ENCODE results near the gene TACR2. TPM values are rescaled to one million over a fixed set of nuclear protein-coding genes. Genes with fewer than 3 reads are reported as not detected.
A peak's percentile ranks its signal among the peaks of the same experiment; 100 is the strongest.

Gene TACR2
- total RNA-seq, 4 donors from 2014 or later: 0.36 to 0.49 TPM; not detected in 2

GRCh38 chr10:69392481-69393000 lies 24.2 kb downstream of the TACR2 start:
- H3K4me1 ChIP-seq: peaks cover 0 to 4% of the 10 kb centered on the region in 2 donors
- in situ Hi-C loops (cut with MboI; ENCODE audit: low sequenced_read_pairs in 4 of 4) (loop anchor here in 3 of 4 donors (5.0 to 25.0 kb wide), 3 partner anchors 155 to 405 kb away; partner anchors contain the start of gene KIFBP (in 1 of the 3)), intact Hi-C loops (cut with DNase I; ENCODE audit: low total_unique reads) (loop anchor here (1.0 kb wide), 2 partner anchors 74 to 155 kb away; no protein-coding TSS in a partner anchor)
- no peak overlapping the region for H3K4me3 ChIP-seq
- TF ChIP-seq CTCF (IDR thresholded peaks at IDR 0.05 in 4 of 5, conservative IDR thresholded peaks at IDR 0.05 in 1 of 5) (peak; percentile 97 to 99 (median 98)), POLR2A (IDR thresholded peaks at IDR 0.05) (no peak)
- no peaks in the 10 kb centered on the region for H3K9me3 ChIP-seq
- peak; percentile 89 to 94 for ATAC-seq
- peaks cover 3 to 77% of the 10 kb centered on the region in 2 donors for H3K36me3 ChIP-seq
- peak overlapping the region in 2 of 4 donors; percentile 55 to 56 for H3K27ac ChIP-seq
- DNase-seq: peak; percentile 74 to 82
- H3K27me3 ChIP-seq: no peaks in the 10 kb centered on the region

- intact Hi-C loops (cut with DNase I; ENCODE audit: low total_unique reads): no loop called here
- H3K36me3 ChIP-seq: peaks cover 3 to 80% of the 10 kb centered on the region in 2 donors
- TF ChIP-seq CTCF (IDR thresholded peaks at IDR 0.05 in 4 of 5, conservative IDR thresholded peaks at IDR 0.05 in 1 of 5) (no peak), POLR2A (IDR thresholded peaks at IDR 0.05) (no peak)
- H3K27ac ChIP-seq: no peak overlapping the region
- H3K4me1 ChIP-seq: peaks cover 0 to 4% of the 10 kb centered on the region in 2 donors
- no peaks in the 10 kb centered on the region for H3K27me3 ChIP-seq
- H3K9me3 ChIP-seq: no peaks in the 10 kb centered on the region
- in situ Hi-C loops (cut with MboI; ENCODE audit: low sequenced_read_pairs in 4 of 4): loop anchor here in 3 of 4 donors (5.0 to 25.0 kb wide), 3 partner anchors 154 to 404 kb away; partner anchors contain the start of gene KIFBP (in 1 of the 3)
- no peak for ATAC-seq
- no peak for DNase-seq
- no peak overlapping the region for H3K4me3 ChIP-seq
Measured at GRCh38 chr10:69391158-69391557, 25.6 kb downstream of the TACR2 start.

GRCh38 chr10:69389827-69390490 lies 26.8 kb downstream of the TACR2 start:
- no peak overlapping the region for H3K4me3 ChIP-seq
- intact Hi-C loops (cut with DNase I; ENCODE audit: low total_unique reads): no loop called here
- no peaks in the 10 kb centered on the region for H3K27me3 ChIP-seq
- no peak for ATAC-seq
- H3K36me3 ChIP-seq: peaks cover 3 to 82% of the 10 kb centered on the region in 2 donors
- peaks cover 0 to 4% of the 10 kb centered on the region in 2 donors for H3K4me1 ChIP-seq
- in situ Hi-C loops (cut with MboI; ENCODE audit: low sequenced_read_pairs in 4 of 4): loop anchor here (5.0 to 25.0 kb wide), 6 partner anchors 65 to 403 kb away; partner anchors contain the start of gene KIFBP (in 1 of the 4)
- no peak for DNase-seq
- no peak overlapping the region for H3K27ac ChIP-seq
- H3K9me3 ChIP-seq: no peaks in the 10 kb centered on the region
- TF ChIP-seq CTCF (IDR thresholded peaks at IDR 0.05 in 4 of 5, conservative IDR thresholded peaks at IDR 0.05 in 1 of 5) (no peak), POLR2A (IDR thresholded peaks at IDR 0.05) (no peak)

GRCh38 chr10:69388488-69388887 lies 28.2 kb downstream of the TACR2 start:
- intact Hi-C loops (cut with DNase I; ENCODE audit: low total_unique reads) (no loop called here), in situ Hi-C loops (cut with MboI; ENCODE audit: low sequenced_read_pairs in 4 of 4) (loop anchor here (5.0 to 25.0 kb wide), 5 partner anchors 64 to 401 kb away; partner anchors contain the start of gene KIFBP (in 1 of the 4))
- Histone ChIP-seq H3K27ac (no peak overlapping the region), H3K27me3 (no peaks in the 10 kb centered on the region), H3K4me1 (peaks cover 6 to 10% of the 10 kb centered on the region in 2 donors), H3K9me3 (no peaks in the 10 kb centered on the region), H3K36me3 (peaks cover 3 to 82% of the 10 kb centered on the region in 2 donors), H3K4me3 (no peak overlapping the region)
- no peak for ATAC-seq
- no peak for DNase-seq
- TF ChIP-seq CTCF (IDR thresholded peaks at IDR 0.05 in 4 of 5, conservative IDR thresholded peaks at IDR 0.05 in 1 of 5) (no peak), POLR2A (IDR thresholded peaks at IDR 0.05) (no peak)
